ENCODE data around the gene LTV1. TPM values are rescaled to one million over a fixed set of nuclear protein-coding genes. Genes with fewer than 3 reads are reported as not detected.
A peak's percentile ranks its signal among the peaks of the same experiment; 100 is the strongest.

The LTV1 gene
- total and polyA plus RNA-seq, 2 of the 4 experiments (the other 2 are of a cell fraction) = 11.1 to 19.0 TPM

DNA sequence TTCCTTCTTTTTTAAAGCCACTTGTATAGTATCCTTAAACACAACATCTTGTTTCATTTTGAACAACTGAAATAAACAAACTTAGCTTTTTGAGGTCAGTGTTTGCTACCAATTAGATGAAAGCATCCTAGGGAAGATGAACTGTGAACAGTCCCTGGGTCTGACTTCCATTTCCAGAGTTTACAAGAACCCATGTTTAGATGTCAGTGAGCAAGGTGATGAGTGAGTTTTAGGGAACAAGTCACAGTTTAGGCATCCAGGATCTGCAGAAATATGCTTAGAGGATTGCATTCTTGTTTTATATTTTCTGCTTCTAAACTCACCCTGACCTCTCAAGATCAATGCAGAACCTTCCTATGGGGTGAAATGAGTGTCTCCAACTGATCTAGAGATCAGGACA is 24.1 kb downstream of the LTV1 start:
- Histone ChIP-seq H3K36me3 (ENCODE audit: control insufficient read depth, insufficient read depth, low read length) (peaks cover 12% of the 10 kb centered on the region), H2AFZ (replicated peaks; ENCODE audit: low read length, poor library complexity) (no peak overlapping the region), H2BK5ac (ENCODE audit: low read depth, low read length, poor library complexity, severe bottlenecking) (peak overlapping the region; percentile 45), H3K4me2 (ENCODE audit: low read depth, low read length) (peak overlapping the region; percentile 17; the same call in 1 of the 2 replicates), H3K4me3 (ENCODE audit: insufficient read depth, low read depth, low read length) (no peak overlapping the region), H3K4ac (ENCODE audit: low read depth, low read length) (peak overlapping the region; percentile 66; the same call in 1 of the 2 replicates), H4K20me1 (ENCODE audit: insufficient read depth, low read length) (no peaks in the 10 kb centered on the region), H3K9me3 (ENCODE audit: control insufficient read depth, insufficient read depth, low read length) (no peaks in the 10 kb centered on the region), H3K14ac (replicated peaks; ENCODE audit: low read depth, low read length) (no peak overlapping the region), H3K56ac (ENCODE audit: extremely low read depth, insufficient read depth, low read length) (no peak overlapping the region), H4K8ac (ENCODE audit: low read depth in 2 of 2, low read length in 2 of 2) (no peak overlapping the region), H3K27me3 (ENCODE audit: control insufficient read depth, insufficient read depth, low read length) (no peaks in the 10 kb centered on the region), H3K9me1 (ENCODE audit: insufficient read depth, low read length) (peaks cover 4% of the 10 kb centered on the region; the same call in 1 of the 2 replicates), H2BK15ac (ENCODE audit: low read depth, low read length) (no peak overlapping the region), H3K4me1 (ENCODE audit: control insufficient read depth, insufficient read depth, low read length) (peaks cover 3% of the 10 kb centered on the region; the same call in 1 of the 2 replicates), H4K91ac (ENCODE audit: insufficient read depth, low read depth, low read length) (no peak overlapping the region), H2BK20ac (ENCODE audit: low read depth, low read length) (peak overlapping the region; percentile 84; the same call in 1 of the 2 replicates), H3K23ac (ENCODE audit: low read depth, low read length) (peak overlapping the region; percentile 29; the same call in 1 of the 2 replicates), H3K18ac (ENCODE audit: low read depth, low read length) (peak overlapping the region; percentile 78; the same call in 1 of the 2 replicates), H2AK9ac (replicated peaks; ENCODE audit: low read depth, low read length, poor library complexity) (no peak overlapping the region), H2BK120ac (ENCODE audit: low read depth, low read length) (peak overlapping the region; percentile 72), H3K9ac (ENCODE audit: low read depth, low read length) (no peak overlapping the region), H4K5ac (ENCODE audit: low read depth, low read length) (peak overlapping the region; percentile 75; the same call in 1 of the 2 replicates), H3K27ac (ENCODE audit: insufficient read depth, low read length) (no peak overlapping the region), H2AK5ac (ENCODE audit: low read depth, low read length) (no peak overlapping the region), H3K79me1 (ENCODE audit: low read depth in 1 of 2, low read length in 2 of 2) (no peaks in the 10 kb centered on the region)
- in situ Hi-C loops (cut with MboI; ENCODE audit: low sequenced_read_pairs) = no loop called here
- CTCF ChIA-PET = interaction anchor here (0.7 kb wide), 1 partner anchor 170 kb away, joined by 3 read pairs; no protein-coding TSS in a partner anchor
- dilution Hi-C loops (cut with HindIII; ENCODE audit: low sequenced_read_pairs, unreplicated experiment) = no loop called here
- DNase-seq (peak; percentile 55), ATAC-seq (ENCODE audit: low read depth) (peak; percentile 91)
- TF ChIP-seq RFX5 (IDR thresholded peaks at IDR 0.05; ENCODE audit: low read depth, low read length) (no peak), MXI1 (IDR thresholded peaks at IDR 0.05; ENCODE audit: borderline replicate concordance, low read depth, low read length) (no peak), CEBPB (IDR thresholded peaks at IDR 0.05; ENCODE audit: low read depth, low read length) (no peak), BHLHE40 (IDR thresholded peaks at IDR 0.05; ENCODE audit: low read depth, low read length) (no peak), MAZ (IDR thresholded peaks at IDR 0.05; ENCODE audit: borderline replicate concordance, low read depth, low read length) (no peak), SMC3 (IDR thresholded peaks at IDR 0.05; ENCODE audit: low read depth, low read length) (no peak), CHD1 (IDR thresholded peaks at IDR 0.05; ENCODE audit: low read depth, low read length) (no peak), POLR2A (IDR thresholded peaks at IDR 0.05; ENCODE audit: low read depth, low read length) (no peak), MAFK (IDR thresholded peaks at IDR 0.05; ENCODE audit: low read depth, low read length) (no peak), RCOR1 (IDR thresholded peaks at IDR 0.05; ENCODE audit: insufficient replicate concordance, low read length) (no peak), NFE2L2 (IDR thresholded peaks at IDR 0.05; ENCODE audit: low read depth, low read length) (no peak), RAD21 (IDR thresholded peaks at IDR 0.05; ENCODE audit: low read length) (no peak), FOS (IDR thresholded peaks at IDR 0.05; ENCODE audit: low read depth, low read length) (no peak), CTCF (conservative IDR thresholded peaks at IDR 0.05; ENCODE audit: low read depth, low read length) (no peak)
- TF ChIP-seq, protein P1, sequence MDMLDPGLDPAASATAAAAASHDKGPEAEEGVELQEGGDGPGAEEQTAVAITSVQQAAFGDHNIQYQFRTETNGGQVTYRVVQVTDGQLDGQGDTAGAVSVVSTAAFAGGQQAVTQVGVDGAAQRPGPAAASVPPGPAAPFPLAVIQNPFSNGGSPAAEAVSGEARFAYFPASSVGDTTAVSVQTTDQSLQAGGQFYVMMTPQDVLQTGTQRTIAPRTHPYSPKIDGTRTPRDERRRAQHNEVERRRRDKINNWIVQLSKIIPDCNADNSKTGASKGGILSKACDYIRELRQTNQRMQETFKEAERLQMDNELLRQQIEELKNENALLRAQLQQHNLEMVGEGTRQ (IDR thresholded peaks at IDR 0.05; ENCODE audit: low read depth, low read length) = no peak
- TF ChIP-seq, protein P2, sequence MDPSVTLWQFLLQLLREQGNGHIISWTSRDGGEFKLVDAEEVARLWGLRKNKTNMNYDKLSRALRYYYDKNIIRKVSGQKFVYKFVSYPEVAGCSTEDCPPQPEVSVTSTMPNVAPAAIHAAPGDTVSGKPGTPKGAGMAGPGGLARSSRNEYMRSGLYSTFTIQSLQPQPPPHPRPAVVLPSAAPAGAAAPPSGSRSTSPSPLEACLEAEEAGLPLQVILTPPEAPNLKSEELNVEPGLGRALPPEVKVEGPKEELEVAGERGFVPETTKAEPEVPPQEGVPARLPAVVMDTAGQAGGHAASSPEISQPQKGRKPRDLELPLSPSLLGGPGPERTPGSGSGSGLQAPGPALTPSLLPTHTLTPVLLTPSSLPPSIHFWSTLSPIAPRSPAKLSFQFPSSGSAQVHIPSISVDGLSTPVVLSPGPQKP (IDR thresholded peaks at IDR 0.05; ENCODE audit: borderline replicate concordance, low read depth, low read length) = no peak
- POLR2A ChIA-PET (ENCODE audit: unreplicated experiment) = no interaction called here
- no TSS peak for BruUV-seq (replicated peaks)
- intact Hi-C loops (cut with micrococcal nuclease) = no loop called here

All from IMR-90 (cell line).